ENCODE results near the gene TCEAL9.
"Not testable (repeated sequence)": the region's sequence is repeated elsewhere in the genome, so short reads cannot be mapped to it uniquely, and the experiment has no call there.

The TCEAL9 gene

DNA sequence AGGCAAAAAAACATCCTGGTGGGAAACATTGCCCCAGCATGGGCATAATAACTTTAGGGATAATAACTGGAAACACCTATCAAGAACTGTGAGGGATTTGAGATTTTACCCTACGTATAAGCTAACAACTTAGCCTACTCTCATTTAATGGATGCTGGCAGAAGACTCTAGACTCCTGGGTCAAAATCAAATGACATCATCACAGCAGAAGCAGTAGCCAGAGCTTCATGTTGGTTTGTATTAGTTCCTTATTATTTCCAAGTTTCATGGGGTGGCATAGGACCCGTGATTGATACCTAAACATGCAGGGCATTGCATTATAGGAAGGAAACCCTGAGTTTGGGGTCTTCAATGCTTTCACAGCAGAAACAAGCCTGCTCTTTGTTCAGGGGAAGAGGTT is 4.6 kb downstream of the TCEAL9 start:
- no peak overlapping the region for H3K4me3 Mint-ChIP-seq
- H3K4me1 Mint-ChIP-seq (ENCODE audit: low read depth): peaks cover 8% of the 10 kb centered on the region
- peaks cover 4% of the 10 kb centered on the region for H3K36me3 Mint-ChIP-seq (ENCODE audit: low read depth)
- H3K27ac Mint-ChIP-seq: no peak overlapping the region
- H3K27me3 Mint-ChIP-seq: no peaks in the 10 kb centered on the region
- H3K9me3 Mint-ChIP-seq: no peaks in the 10 kb centered on the region

GRCh38 chrX:103361798-103362197 is 5.5 kb downstream of the TCEAL9 start:
- Mint-ChIP-seq H3K36me3 (ENCODE audit: low read depth) (peaks cover 4% of the 10 kb centered on the region), H3K9me3 (no peaks in the 10 kb centered on the region), H3K27me3 (no peaks in the 10 kb centered on the region), H3K4me3 (no peak overlapping the region), H3K4me1 (ENCODE audit: low read depth) (peaks cover 8% of the 10 kb centered on the region), H3K27ac (no peak overlapping the region)

DNA sequence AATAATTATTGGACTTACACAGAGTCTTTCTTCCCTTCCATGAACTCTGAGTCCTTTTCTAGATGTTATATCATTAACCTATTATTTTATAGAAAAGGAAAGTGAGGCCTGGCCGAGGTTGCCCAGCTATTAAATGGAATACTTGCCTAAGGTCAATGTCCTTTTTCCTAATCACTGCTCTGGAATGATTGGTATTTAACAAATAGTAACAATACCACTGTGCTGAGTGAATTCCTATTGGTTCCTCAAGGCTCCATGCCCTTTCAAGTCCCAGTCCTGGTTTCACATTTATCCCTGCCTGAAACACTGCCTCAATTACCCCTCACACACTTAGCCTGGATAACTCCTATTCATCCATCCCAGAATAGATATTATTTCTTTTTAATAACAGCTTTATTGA is 6.2 kb downstream of the TCEAL9 start:
- Mint-ChIP-seq H3K36me3 (ENCODE audit: low read depth) (peaks cover 3% of the 10 kb centered on the region), H3K27me3 (no peaks in the 10 kb centered on the region), H3K4me1 (ENCODE audit: low read depth) (peaks cover 4% of the 10 kb centered on the region), H3K27ac (no peak overlapping the region), H3K4me3 (no peak overlapping the region), H3K9me3 (no peaks in the 10 kb centered on the region)

GRCh38 chrX:103363046-103363445 is 6.7 kb downstream of the TCEAL9 start:
- Mint-ChIP-seq H3K4me3 (no peak overlapping the region), H3K36me3 (ENCODE audit: low read depth) (no peaks in the 10 kb centered on the region), H3K4me1 (ENCODE audit: low read depth) (no peaks in the 10 kb centered on the region), H3K27me3 (no peaks in the 10 kb centered on the region), H3K27ac (no peak overlapping the region), H3K9me3 (no peaks in the 10 kb centered on the region)

DNA sequence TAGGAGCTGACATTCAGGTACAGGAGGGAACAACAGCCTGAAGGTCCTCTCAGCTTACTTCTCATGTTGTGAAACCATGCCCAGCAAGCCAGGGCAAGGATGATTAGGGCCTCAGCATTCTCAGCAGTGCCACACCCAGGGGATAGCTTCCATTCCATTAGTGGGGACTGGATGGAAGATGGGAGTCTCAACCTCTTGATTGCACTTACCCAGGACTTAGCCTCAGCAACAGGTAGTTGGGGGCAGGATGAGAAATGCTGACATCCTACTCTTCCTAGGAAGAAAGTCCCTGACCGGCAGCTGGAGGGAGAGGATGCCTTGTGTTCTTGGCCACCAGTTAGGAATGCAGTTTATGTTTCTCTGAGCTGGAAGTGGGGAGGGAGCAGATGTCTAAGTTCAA is 11.2 kb downstream of the TCEAL9 start:
- H3K27ac Mint-ChIP-seq: no peak overlapping the region
- no peaks in the 10 kb centered on the region for H3K9me3 Mint-ChIP-seq
- H3K4me1 Mint-ChIP-seq (ENCODE audit: low read depth): no peaks in the 10 kb centered on the region
- H3K4me3 Mint-ChIP-seq: no peak overlapping the region
- H3K27me3 Mint-ChIP-seq: no peaks in the 10 kb centered on the region
- no peaks in the 10 kb centered on the region for H3K36me3 Mint-ChIP-seq (ENCODE audit: low read depth)

DNA sequence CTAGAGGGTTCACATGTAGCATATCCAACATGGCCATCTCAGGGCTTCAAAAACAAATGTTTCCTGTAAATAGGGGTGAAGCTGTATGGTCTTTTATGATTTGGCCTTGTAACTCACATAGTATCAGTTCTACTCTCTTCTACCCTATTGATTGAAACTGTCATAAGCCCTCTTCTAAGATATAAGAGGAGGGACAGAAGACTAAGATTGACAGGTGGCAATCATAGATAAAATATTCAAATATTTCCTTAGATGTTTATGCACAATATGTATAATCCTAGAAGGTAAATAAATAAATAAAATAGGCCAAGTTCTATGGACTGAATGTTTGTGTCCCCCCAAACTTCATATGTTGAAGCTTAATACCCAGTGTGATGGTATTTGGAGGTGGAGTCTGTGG is 13.2 kb downstream of the TCEAL9 start:
- Mint-ChIP-seq H3K27me3 (no peaks in the 10 kb centered on the region), H3K27ac (no peak overlapping the region), H3K9me3 (no peaks in the 10 kb centered on the region), H3K36me3 (ENCODE audit: low read depth) (no peaks in the 10 kb centered on the region), H3K4me3 (no peak overlapping the region), H3K4me1 (ENCODE audit: low read depth) (no peaks in the 10 kb centered on the region)

GRCh38 chrX:103372886-103373285 is 16.6 kb downstream of the TCEAL9 start:
- Mint-ChIP-seq H3K27ac (no peak overlapping the region), H3K9me3 (no peaks in the 10 kb centered on the region), H3K27me3 (no peaks in the 10 kb centered on the region), H3K4me3 (no peak overlapping the region), H3K36me3 (ENCODE audit: low read depth) (peaks cover 3% of the 10 kb centered on the region), H3K4me1 (ENCODE audit: low read depth) (peaks cover 7% of the 10 kb centered on the region)

DNA sequence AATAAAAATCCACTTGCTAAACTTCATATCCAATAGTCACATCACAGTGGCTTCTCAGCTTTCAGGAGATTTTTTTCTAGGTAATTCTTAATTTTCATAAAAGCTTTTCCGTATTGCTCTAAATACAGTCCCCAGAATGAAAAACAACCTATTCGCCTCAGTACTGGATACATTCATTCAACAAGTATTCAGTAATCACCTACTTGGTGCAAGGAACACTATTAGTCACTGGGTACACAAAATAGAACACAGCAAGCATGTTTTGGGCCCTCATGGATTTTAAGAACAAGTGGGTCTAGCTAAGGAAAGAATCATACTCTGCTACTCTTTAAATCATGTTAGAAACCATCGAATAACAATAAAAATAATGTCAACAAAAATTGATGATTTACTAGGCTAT is 17.3 kb downstream of the TCEAL9 start:
- Mint-ChIP-seq H3K4me3 (no peak overlapping the region), H3K9me3 (no peaks in the 10 kb centered on the region), H3K27me3 (no peaks in the 10 kb centered on the region), H3K4me1 (ENCODE audit: low read depth) (peaks cover 7% of the 10 kb centered on the region), H3K36me3 (ENCODE audit: low read depth) (peaks cover 3% of the 10 kb centered on the region), H3K27ac (no peak overlapping the region)

DNA sequence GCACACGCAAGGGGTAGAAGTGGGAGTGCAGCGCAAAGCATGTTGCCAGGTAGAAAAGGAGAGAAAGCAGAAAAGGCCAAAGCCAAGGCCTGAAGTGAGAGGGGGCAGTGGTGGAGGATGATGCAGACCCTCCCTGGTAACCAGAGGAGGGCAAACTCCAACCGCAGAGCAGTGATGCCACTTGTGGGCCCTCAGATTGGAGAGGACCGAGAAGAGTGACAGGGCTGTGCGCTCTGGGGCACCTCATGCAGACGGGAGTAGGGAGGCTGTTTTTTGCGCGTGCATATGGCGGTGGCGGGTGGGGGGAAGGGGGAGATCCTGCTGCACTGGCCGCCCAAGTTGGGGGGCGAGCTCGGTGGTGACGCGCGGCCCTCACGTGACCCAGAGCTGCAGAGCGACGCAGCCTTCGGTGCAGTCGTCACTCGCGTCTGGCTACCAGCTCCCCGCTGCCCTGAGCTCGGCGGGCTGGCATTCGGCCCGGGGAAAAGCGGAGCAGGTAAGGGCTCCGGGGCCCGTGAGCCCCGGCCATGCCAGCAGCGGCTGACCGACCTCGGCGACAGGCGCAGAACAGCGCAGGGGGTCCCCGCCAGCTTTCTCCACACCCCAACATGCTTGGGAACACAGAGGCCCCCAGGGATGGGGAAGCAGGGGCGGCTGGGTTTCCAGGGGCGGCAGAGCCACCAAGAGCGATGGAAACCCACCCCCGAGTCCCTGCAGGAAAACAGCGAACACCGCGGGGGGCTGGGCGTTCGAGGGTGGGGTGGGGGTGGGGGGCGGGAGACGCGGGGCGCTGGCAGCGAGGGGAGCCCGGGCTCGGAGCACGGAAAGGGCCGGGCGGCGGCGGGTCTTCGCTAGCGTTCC is 20.0 kb downstream of the TCEAL9 start, which contains the start of gene BEX3:
Gene BEX3, plus strand, starts transcription at position 421 of the 861 bp plus-strand sequence. CDS start 984 bp downstream, outside the sequence.
- peak within 1 kb of the TSS; percentile 58 for H3K27ac Mint-ChIP-seq
- peaks cover 7% of the 10 kb centered on the region for H3K4me1 Mint-ChIP-seq (ENCODE audit: low read depth)
- H3K9me3 Mint-ChIP-seq: no peaks in the 10 kb centered on the region
- H3K27me3 Mint-ChIP-seq: no peaks in the 10 kb centered on the region
- peaks cover 3% of the 10 kb centered on the region for H3K36me3 Mint-ChIP-seq (ENCODE audit: low read depth)
- H3K4me3 Mint-ChIP-seq: peak within 1 kb of the TSS; percentile 80

- Mint-ChIP-seq H3K4me3 (peak overlapping the region; percentile 80), H3K27ac (peak overlapping the region; percentile 17), H3K4me1 (ENCODE audit: low read depth) (peaks cover 7% of the 10 kb centered on the region), H3K9me3 (no peaks in the 10 kb centered on the region), H3K36me3 (ENCODE audit: low read depth) (peaks cover 3% of the 10 kb centered on the region), H3K27me3 (no peaks in the 10 kb centered on the region)
Measured at GRCh38 chrX:103376979-103377324, 20.6 kb downstream of the TCEAL9 start.

- H3K27ac Mint-ChIP-seq: no peak overlapping the region
- no peaks in the 10 kb centered on the region for H3K9me3 Mint-ChIP-seq
- H3K36me3 Mint-ChIP-seq (ENCODE audit: low read depth): peaks cover 3% of the 10 kb centered on the region
- no peak overlapping the region for H3K4me3 Mint-ChIP-seq
- no peaks in the 10 kb centered on the region for H3K27me3 Mint-ChIP-seq
- peaks cover 7% of the 10 kb centered on the region for H3K4me1 Mint-ChIP-seq (ENCODE audit: low read depth)
Measured at GRCh38 chrX:103378990-103379389, 22.7 kb downstream of the TCEAL9 start.

GRCh38 chrX:103382877-103383276 is 26.6 kb downstream of the TCEAL9 start:
- no peaks in the 10 kb centered on the region for H3K36me3 Mint-ChIP-seq (ENCODE audit: low read depth)
- no peak overlapping the region for H3K27ac Mint-ChIP-seq
- H3K27me3 Mint-ChIP-seq: peaks cover 2% of the 10 kb centered on the region
- no peaks in the 10 kb centered on the region for H3K9me3 Mint-ChIP-seq
- H3K4me1 Mint-ChIP-seq (ENCODE audit: low read depth): no peaks in the 10 kb centered on the region
- no peak overlapping the region for H3K4me3 Mint-ChIP-seq

DNA sequence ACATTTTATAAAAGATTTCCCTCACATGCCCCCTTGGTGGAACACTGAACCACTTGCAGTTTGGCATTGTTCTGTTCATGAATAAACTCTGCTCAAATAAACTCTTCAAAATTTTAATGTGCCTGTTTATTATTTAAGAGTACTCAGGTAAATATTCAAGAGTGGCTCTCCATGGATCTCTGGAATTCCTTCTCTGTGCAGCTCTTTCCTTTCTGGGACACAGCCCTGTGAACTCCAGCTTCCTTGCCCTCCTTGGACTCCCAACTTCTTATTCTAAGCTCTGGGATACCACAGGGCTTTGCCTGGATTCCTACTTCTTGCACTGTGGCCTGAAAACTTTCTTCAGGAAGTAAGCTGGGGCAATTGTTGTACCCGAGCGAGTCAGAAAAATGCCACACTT is 28.4 kb downstream of the TCEAL9 start:
- Mint-ChIP-seq H3K27ac (no peak overlapping the region), H3K27me3 (peaks cover 5% of the 10 kb centered on the region), H3K9me3 (no peaks in the 10 kb centered on the region), H3K4me1 (ENCODE audit: low read depth) (no peaks in the 10 kb centered on the region), H3K36me3 (ENCODE audit: low read depth) (no peaks in the 10 kb centered on the region), H3K4me3 (no peak overlapping the region)

DNA sequence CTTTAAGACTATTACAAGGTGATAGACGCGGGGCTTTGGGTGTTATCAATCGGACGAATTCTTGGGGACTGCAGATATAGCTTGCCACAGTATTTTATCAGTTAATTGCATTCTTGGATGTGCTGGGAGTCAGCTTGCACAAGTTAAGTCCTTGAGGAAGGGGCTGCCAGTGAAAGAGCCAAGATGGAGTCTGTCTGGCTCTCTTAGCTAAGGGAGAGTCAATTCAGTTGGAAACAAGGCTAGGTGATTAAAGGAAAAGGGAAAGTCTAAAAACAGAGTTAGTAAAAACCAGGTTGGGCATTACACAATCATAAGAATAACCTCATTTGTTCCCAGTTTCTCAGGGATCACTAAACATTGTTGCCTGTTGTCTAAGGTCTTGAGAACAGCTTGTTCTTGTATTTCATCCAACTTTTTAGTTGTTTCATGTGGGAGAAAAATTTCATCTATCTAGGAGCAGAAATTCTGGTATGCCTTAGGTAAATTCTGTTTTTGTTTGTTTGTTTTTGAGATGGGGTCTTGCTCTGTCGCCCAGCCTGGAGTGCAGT is 29.1 kb downstream of the TCEAL9 start:
- not testable (repeated sequence) for H3K4me3 Mint-ChIP-seq; H3K4me1 Mint-ChIP-seq (ENCODE audit: low read depth); H3K9me3 Mint-ChIP-seq; H3K36me3 Mint-ChIP-seq (ENCODE audit: low read depth); H3K27me3 Mint-ChIP-seq; H3K27ac Mint-ChIP-seq

GRCh38 chrX:103386332-103386731 is 30.0 kb downstream of the TCEAL9 start:
- Mint-ChIP-seq H3K4me1 (ENCODE audit: low read depth) (no peaks in the 10 kb centered on the region), H3K4me3 (no peak overlapping the region), H3K36me3 (ENCODE audit: low read depth) (no peaks in the 10 kb centered on the region), H3K27me3 (peaks cover 14% of the 10 kb centered on the region), H3K9me3 (no peaks in the 10 kb centered on the region), H3K27ac (no peak overlapping the region)

DNA sequence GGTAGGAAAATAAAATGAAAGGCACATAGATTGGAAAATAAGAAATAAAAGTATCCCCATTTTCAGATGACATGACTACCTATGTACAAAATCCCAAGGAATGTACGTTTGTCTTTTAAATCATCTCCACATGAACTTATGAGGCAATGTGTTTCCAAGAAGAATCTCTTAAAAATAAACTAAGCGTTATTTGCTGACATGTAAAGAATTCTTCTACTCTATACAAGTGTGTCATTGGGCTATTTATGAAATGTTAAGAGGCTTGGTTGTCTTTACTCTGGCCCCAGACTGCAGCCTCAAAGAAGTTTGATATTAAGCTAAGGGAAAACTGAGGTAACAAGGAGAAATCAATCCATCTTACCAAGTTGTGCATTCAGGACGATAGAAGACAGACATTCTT is 37.2 kb downstream of the TCEAL9 start:
- Mint-ChIP-seq H3K36me3 (ENCODE audit: low read depth) (no peaks in the 10 kb centered on the region), H3K9me3 (no peaks in the 10 kb centered on the region), H3K4me1 (ENCODE audit: low read depth) (peaks cover 22% of the 10 kb centered on the region), H3K27me3 (peaks cover 11% of the 10 kb centered on the region), H3K4me3 (no peak overlapping the region), H3K27ac (no peak overlapping the region)

Measured in stimulated activated naive CD8-positive, alpha-beta T cell treated with anti-CD3 and anti-CD28 coated beads, Interleukin-15, Interleukin-2, amounts not matched to agents 100 ng/mL and 50 ng/mL, for 24 hours (primary cell).